Occipital lobe (tissue), 2 donors: ENCODE results near the gene LRP1-AS. TPM values are rescaled to one million over a fixed set of nuclear protein-coding genes. Genes with fewer than 3 reads are reported as not detected.
"Not testable (repeated sequence)": the region's sequence is repeated elsewhere in the genome, so short reads cannot be mapped to it uniquely, and the experiment has no call there.

Source experiments
- DNase-seq: peaks from one replicate; lab custom pipeline; 2025; lab: John Stamatoyannopoulos, UW
- total RNA-seq: library from RNA; depleted of rRNA; stranded (reverse); fragments of >200 nt; gene quantifications from one replicate; pipeline ENCODE4 v1.2.3, GENCODE V29; 2014

LRP1-AS gene
- total RNA-seq, 1 donor from 2014 or later = not detected

GRCh38 chr12:57123813-57124212 is 23.6 kb downstream of the LRP1-AS start:
- no peak for DNase-seq

DNA sequence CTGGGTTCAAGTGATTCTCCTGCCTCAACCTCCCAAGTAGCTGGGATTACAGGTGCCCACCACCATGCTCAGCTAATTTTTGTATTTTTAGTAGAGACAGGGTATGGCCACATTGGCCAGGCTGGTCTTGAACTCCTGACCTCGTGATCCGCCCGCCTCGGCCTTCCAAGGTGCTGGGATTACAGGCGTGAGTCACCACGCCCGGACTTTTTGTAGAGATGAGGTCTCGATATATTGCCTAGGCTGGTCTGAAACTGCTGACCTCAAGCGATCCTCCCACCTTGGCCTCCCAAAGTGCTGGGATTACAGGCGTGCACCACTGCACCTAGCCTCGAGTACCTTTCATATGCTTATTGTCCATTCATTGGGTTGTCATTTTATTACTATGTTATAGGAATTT is 26.7 kb downstream of the LRP1-AS start:
- not testable (repeated sequence) for DNase-seq

DNA sequence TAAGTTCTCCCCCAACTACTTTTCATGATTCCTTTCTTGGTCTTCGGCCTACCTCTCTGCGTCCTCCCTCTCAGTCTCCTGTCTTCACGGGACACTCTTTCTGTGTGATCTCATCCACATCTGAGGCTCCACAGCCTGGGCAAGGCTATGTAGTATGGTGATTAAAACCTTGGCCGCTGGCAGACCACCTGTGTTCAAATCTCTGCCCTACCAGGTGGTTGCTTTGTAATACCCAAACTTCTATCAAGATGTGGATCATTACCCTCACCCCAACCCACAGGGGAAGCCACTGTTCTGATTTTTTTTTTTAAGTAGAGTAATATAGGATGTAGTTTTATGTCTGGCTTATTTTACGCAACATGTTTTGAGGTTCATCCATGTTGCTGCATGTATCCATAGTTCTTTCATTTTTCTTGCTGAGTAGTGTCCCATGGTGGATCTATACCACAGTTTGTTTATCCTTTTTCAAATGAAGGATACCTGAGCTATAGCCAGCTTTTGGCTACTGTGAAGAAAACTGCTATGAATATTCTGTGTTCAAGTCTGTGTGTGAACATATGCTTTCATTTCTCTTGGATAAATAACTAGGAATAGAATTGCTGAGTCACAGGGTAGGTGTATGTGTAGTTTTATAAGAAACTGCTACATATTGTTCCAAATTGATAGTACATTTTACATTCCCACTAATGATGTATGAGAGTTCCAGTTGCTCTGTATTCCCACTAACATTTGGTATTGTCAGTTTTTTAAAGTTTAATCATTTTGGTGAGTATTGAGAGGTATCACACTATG is 27.9 kb downstream of the LRP1-AS start:
- no peak for DNase-seq

- no peak for DNase-seq
Observed at GRCh38 chr12:57118711-57119271, 28.6 kb downstream of the LRP1-AS start.

- DNase-seq = no peak
Observed at GRCh38 chr12:57116580-57117281, 30.7 kb downstream of the LRP1-AS start.

- no peak for DNase-seq
Observed at GRCh38 chr12:57112492-57113294, 34.7 kb downstream of the LRP1-AS start.

- peak; percentile 50 for DNase-seq
Observed at GRCh38 chr12:57111031-57111734, 36.2 kb downstream of the LRP1-AS start, which contains the start of gene STAT6. STAT6 (minus strand) TSS chr12:57111362; CDS start chr12:57108278, 3,084 bp downstream.

- DNase-seq = no peak
Observed at GRCh38 chr12:57110104-57111030, 37.1 kb downstream of the LRP1-AS start.

DNA sequence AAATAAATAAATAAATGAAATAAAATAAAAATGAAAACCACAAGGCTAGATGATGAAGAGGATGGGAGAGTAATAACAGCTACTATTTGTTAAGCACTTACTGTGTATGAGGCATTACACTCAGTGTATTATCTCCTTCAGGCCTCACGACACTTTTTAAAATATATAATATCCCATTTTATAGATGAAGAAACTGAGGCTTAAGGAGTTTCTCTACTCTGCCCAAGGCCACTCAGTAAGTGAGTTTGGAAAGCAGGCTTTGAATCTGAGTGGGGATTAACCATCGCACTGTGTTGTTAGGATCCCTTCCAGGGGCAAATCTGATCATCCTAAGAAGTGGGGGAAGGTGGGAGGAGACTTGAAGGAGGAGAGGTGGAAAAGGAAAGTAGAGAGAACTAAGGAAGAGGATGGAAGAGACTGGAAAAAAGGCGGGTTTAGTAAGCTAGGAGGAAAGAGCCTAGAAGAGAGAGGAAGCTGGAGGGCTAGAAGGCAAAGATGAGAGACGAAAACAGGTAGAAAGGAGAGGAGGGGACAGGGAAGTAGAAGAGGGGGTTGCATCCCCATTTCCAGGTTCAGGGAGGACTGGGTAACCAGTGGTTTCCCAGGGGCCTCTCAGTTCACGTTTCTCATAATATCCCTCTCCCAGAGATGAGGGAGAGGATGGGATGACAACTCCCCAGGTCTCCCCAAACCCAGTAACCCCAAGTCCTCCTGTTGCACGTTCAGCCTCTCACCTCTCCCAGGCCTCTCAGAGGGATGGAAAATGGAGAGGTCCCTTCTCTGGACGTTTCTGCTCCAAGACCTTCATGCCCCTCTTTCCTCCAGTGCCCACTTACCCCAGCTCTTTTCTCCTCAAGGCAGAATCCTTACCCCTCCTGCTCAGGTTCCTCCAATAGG is 38.0 kb downstream of the LRP1-AS start:
- DNase-seq = no peak

GRCh38 chr12:57107456-57108155 is 39.8 kb downstream of the LRP1-AS start:
- DNase-seq = no peak

- DNase-seq = no peak
Observed at GRCh38 chr12:57106021-57106708, 41.3 kb downstream of the LRP1-AS start.

- DNase-seq = no peak
Observed at GRCh38 chr12:57105011-57105753, 42.2 kb downstream of the LRP1-AS start.

DNA sequence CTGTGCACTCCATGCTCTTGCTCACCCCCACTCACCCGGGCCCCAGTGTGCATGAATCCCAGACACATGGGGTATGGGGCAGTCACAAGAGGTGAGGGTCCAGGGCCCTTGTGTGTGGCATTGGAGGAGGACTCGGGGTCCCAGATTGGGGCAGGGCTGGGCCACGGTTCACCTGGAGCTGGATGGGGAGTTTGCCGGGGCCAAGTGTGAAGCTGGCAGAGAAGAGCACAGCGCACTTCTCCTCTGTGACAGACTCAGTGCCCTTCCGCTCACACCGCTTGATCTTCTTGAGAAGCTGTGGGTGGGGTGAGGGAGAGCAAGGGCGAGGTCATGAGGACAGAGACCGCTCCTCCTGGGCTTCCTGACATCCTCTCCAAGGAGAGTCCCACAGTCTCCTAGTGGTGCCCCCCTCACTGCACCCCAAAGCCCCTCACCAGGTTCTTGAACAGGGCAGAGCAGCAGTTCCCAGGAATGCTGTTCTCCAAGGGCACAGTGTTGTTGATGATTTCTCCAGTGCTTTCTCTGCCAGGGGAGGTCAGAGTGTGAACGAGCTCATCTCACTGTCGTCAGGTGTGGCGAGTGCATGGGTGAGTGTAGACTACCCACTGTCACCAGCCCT is 43.0 kb downstream of the LRP1-AS start:
- DNase-seq = no peak

- no peak for DNase-seq
Observed at GRCh38 chr12:57103856-57104255, 43.6 kb downstream of the LRP1-AS start.

- DNase-seq = no peak
Observed at GRCh38 chr12:57101892-57102695, 45.3 kb downstream of the LRP1-AS start.

DNA sequence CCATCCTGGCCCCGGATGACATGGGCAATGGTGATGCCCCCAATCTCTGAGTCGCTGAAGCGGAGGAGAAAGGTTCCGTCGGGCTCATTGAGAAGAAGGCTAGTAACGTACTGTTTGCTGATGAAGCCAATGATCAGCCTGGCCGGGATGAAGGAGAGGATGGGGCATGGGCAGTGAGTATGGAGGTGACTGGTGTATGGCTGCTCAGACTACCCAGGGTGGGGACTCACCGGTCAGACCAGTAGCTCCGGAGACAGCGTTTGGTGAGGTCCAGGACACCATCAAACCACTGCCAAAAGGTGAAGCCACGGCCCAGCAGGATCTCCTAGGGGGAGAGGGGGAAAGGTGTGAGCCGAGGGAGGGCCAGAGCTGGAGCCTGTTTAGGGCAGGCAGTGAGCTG is 47.7 kb downstream of the LRP1-AS start:
- DNase-seq = no peak
